ENCODE data around the gene SMAD4.
"Not testable (repeated sequence)": the region's sequence is repeated elsewhere in the genome, so short reads cannot be mapped to it uniquely, and the experiment has no call there.

Gene SMAD4

DNA sequence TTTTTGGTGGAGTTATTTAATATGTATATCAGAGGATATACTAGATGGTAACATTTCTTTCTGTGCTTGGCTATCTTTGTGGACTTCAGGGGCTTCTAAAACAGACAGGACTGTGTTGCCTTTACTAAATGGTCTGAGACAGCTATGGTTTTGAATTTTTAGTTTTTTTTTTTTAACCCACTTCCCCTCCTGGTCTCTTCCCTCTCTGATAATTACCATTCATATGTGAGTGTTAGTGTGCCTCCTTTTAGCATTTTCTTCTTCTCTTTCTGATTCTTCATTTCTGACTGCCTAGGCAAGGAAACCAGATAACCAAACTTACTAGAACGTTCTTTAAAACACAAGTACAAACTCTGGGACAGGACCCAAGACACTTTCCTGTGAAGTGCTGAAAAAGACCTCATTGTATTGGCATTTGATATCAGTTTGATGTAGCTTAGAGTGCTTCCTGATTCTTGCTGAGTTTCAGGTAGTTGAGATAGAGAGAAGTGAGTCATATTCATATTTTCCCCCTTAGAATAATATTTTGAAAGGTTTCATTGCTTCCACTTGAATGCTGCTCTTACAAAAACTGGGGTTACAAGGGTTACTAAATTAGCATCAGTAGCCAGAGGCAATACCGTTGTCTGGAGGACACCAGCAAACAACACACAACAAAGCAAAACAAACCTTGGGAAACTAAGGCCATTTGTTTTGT lies 52.7 kb downstream of the SMAD4 start:
- H3K27me3 ChIP-seq (ENCODE audit: control insufficient read depth in 2 of 2, insufficient read depth in 2 of 2, low read length in 2 of 2), result no peaks in the 10 kb centered on the region
- H3K9ac ChIP-seq (ENCODE audit: low read depth in 1 of 2, low read length in 2 of 2), result no peak overlapping the region
- no peaks in the 10 kb centered on the region for H3K9me3 ChIP-seq (ENCODE audit: control insufficient read depth in 2 of 2, low read length in 2 of 2)
- H3K4me1 ChIP-seq (ENCODE audit: control insufficient read depth in 2 of 2, insufficient read depth in 2 of 2, low read length in 2 of 2), result no peaks in the 10 kb centered on the region
- no peak overlapping the region for H3K4me3 ChIP-seq (ENCODE audit: low read length in 2 of 2)
- no peak overlapping the region for H3K27ac ChIP-seq (ENCODE audit: low read depth in 2 of 2, low read length in 2 of 2)
- H3K36me3 ChIP-seq (ENCODE audit: control insufficient read depth in 2 of 2, insufficient read depth in 2 of 2, low read length in 2 of 2), result peaks cover 41 to 44% of the 10 kb centered on the region in 2 donors

- no peaks in the 10 kb centered on the region for H3K4me1 ChIP-seq (ENCODE audit: control insufficient read depth in 2 of 2, insufficient read depth in 2 of 2, low read length in 2 of 2)
- no peak overlapping the region for H3K27ac ChIP-seq (ENCODE audit: low read depth in 2 of 2, low read length in 2 of 2)
- H3K36me3 ChIP-seq (ENCODE audit: control insufficient read depth in 2 of 2, insufficient read depth in 2 of 2, low read length in 2 of 2), result peaks cover 34 to 37% of the 10 kb centered on the region in 2 donors
Measured at GRCh38 chr18:51083398-51083797, 53.4 kb downstream of the SMAD4 start.

GRCh38 chr18:51088410-51088809 lies 58.4 kb downstream of the SMAD4 start:
- Histone ChIP-seq H3K4me3 (ENCODE audit: low read length in 2 of 2) (no peak overlapping the region), H3K27ac (ENCODE audit: low read depth in 2 of 2, low read length in 2 of 2) (no peak overlapping the region), H3K9me3 (ENCODE audit: control insufficient read depth in 2 of 2, low read length in 2 of 2) (no peaks in the 10 kb centered on the region), H3K9ac (ENCODE audit: low read depth in 1 of 2, low read length in 2 of 2) (no peak overlapping the region), H3K4me1 (ENCODE audit: control insufficient read depth in 2 of 2, insufficient read depth in 2 of 2, low read length in 2 of 2) (no peaks in the 10 kb centered on the region), H3K36me3 (ENCODE audit: control insufficient read depth in 2 of 2, insufficient read depth in 2 of 2, low read length in 2 of 2) (peaks cover 13 to 15% of the 10 kb centered on the region in 2 donors), H3K27me3 (ENCODE audit: control insufficient read depth in 2 of 2, insufficient read depth in 2 of 2, low read length in 2 of 2) (no peaks in the 10 kb centered on the region)

More at GRCh38 chr18:51083398-51083797, 53.4 kb downstream of the SMAD4 start:
- H3K9ac ChIP-seq (ENCODE audit: low read depth in 1 of 2, low read length in 2 of 2), result no peak overlapping the region
- no peaks in the 10 kb centered on the region for H3K27me3 ChIP-seq (ENCODE audit: control insufficient read depth in 2 of 2, insufficient read depth in 2 of 2, low read length in 2 of 2)
- no peaks in the 10 kb centered on the region for H3K9me3 ChIP-seq (ENCODE audit: control insufficient read depth in 2 of 2, low read length in 2 of 2)
- no peak overlapping the region for H3K4me3 ChIP-seq (ENCODE audit: low read length in 2 of 2)

DNA sequence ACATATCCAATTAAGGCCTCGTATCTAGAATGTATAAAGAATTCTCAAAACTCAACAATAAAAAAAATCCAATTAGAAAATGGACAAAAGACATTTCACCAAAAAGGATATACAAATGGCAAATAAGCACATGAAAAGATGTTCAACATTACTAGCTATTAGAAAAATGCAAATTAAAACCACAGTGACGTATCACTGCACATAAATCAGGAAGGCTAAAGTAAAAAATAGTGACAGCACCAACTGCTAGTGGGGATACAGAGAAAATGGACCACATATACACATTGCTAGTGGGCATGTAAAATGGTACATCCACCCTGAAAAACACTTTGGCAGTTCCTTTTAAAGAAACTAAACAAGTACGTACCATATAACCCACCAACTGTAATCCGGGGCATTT lies 59.7 kb downstream of the SMAD4 start:
- H3K27me3 ChIP-seq (ENCODE audit: control insufficient read depth in 2 of 2, insufficient read depth in 2 of 2, low read length in 2 of 2), result no peaks in the 10 kb centered on the region
- H3K4me1 ChIP-seq (ENCODE audit: control insufficient read depth in 2 of 2, insufficient read depth in 2 of 2, low read length in 2 of 2), result no peaks in the 10 kb centered on the region
- H3K27ac ChIP-seq (ENCODE audit: low read depth in 2 of 2, low read length in 2 of 2), result no peak overlapping the region
- no peak overlapping the region for H3K9ac ChIP-seq (ENCODE audit: low read depth in 1 of 2, low read length in 2 of 2)
- peaks cover 6 to 10% of the 10 kb centered on the region in 2 donors for H3K36me3 ChIP-seq (ENCODE audit: control insufficient read depth in 2 of 2, insufficient read depth in 2 of 2, low read length in 2 of 2)
- H3K9me3 ChIP-seq (ENCODE audit: control insufficient read depth in 2 of 2, low read length in 2 of 2), result no peaks in the 10 kb centered on the region
- no peak overlapping the region for H3K4me3 ChIP-seq (ENCODE audit: low read length in 2 of 2)

- Histone ChIP-seq H3K4me1 (ENCODE audit: control insufficient read depth in 2 of 2, insufficient read depth in 2 of 2, low read length in 2 of 2) (no peaks in the 10 kb centered on the region), H3K36me3 (ENCODE audit: control insufficient read depth in 2 of 2, insufficient read depth in 2 of 2, low read length in 2 of 2) (no peaks in the 10 kb centered on the region), H3K9ac (ENCODE audit: low read depth in 1 of 2, low read length in 2 of 2) (no peak overlapping the region), H3K9me3 (ENCODE audit: control insufficient read depth in 2 of 2, low read length in 2 of 2) (no peaks in the 10 kb centered on the region), H3K27ac (ENCODE audit: low read depth in 2 of 2, low read length in 2 of 2) (no peak overlapping the region), H3K4me3 (ENCODE audit: low read length in 2 of 2) (no peak overlapping the region), H3K27me3 (ENCODE audit: control insufficient read depth in 2 of 2, insufficient read depth in 2 of 2, low read length in 2 of 2) (no peaks in the 10 kb centered on the region)
Measured at GRCh38 chr18:51091270-51091669, 61.3 kb downstream of the SMAD4 start.

DNA sequence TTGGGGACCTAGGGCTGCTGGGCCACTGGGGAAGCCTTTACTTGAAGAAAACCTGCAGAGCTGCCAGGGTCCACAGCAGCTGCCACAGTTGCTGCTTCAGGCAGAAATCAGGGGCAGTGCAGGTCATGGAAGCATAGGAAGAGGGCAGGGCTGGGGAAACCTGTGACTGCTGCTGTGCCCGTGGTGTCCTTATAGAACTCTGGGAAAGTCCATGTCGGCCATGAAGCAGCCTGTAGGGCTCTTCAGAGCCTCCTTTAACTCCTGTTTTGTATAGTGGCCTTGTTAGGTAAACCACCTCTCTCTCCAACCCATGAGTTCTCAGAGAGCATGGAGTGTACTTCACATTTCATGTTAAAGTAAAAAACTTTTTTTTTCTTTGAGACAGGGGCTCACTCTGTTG lies 62.1 kb downstream of the SMAD4 start:
- Histone ChIP-seq H3K36me3 (ENCODE audit: control insufficient read depth in 2 of 2, insufficient read depth in 2 of 2, low read length in 2 of 2) (no peaks in the 10 kb centered on the region), H3K27me3 (ENCODE audit: control insufficient read depth in 2 of 2, insufficient read depth in 2 of 2, low read length in 2 of 2) (no peaks in the 10 kb centered on the region), H3K27ac (ENCODE audit: low read depth in 2 of 2, low read length in 2 of 2) (no peak overlapping the region), H3K9ac (ENCODE audit: low read depth in 1 of 2, low read length in 2 of 2) (no peak overlapping the region), H3K4me3 (ENCODE audit: low read length in 2 of 2) (no peak overlapping the region), H3K4me1 (ENCODE audit: control insufficient read depth in 2 of 2, insufficient read depth in 2 of 2, low read length in 2 of 2) (no peaks in the 10 kb centered on the region), H3K9me3 (ENCODE audit: control insufficient read depth in 2 of 2, low read length in 2 of 2) (no peaks in the 10 kb centered on the region)

- not testable (repeated sequence) for H3K9ac ChIP-seq (ENCODE audit: low read depth in 1 of 2, low read length in 2 of 2); H3K4me3 ChIP-seq (ENCODE audit: low read length in 2 of 2); H3K4me1 ChIP-seq (ENCODE audit: control insufficient read depth in 2 of 2, insufficient read depth in 2 of 2, low read length in 2 of 2); H3K27me3 ChIP-seq (ENCODE audit: control insufficient read depth in 2 of 2, insufficient read depth in 2 of 2, low read length in 2 of 2); H3K36me3 ChIP-seq (ENCODE audit: control insufficient read depth in 2 of 2, insufficient read depth in 2 of 2, low read length in 2 of 2); H3K27ac ChIP-seq (ENCODE audit: low read depth in 2 of 2, low read length in 2 of 2); H3K9me3 ChIP-seq (ENCODE audit: control insufficient read depth in 2 of 2, low read length in 2 of 2)
Measured at GRCh38 chr18:51092967-51093366, 63.0 kb downstream of the SMAD4 start.

GRCh38 chr18:51097021-51097822 lies 67.2 kb downstream of the SMAD4 start:
- no peak overlapping the region for H3K4me3 ChIP-seq (ENCODE audit: low read length in 2 of 2)
- no peaks in the 10 kb centered on the region for H3K4me1 ChIP-seq (ENCODE audit: control insufficient read depth in 2 of 2, insufficient read depth in 2 of 2, low read length in 2 of 2)
- H3K36me3 ChIP-seq (ENCODE audit: control insufficient read depth in 2 of 2, insufficient read depth in 2 of 2, low read length in 2 of 2), result no peaks in the 10 kb centered on the region
- no peak overlapping the region for H3K27ac ChIP-seq (ENCODE audit: low read depth in 2 of 2, low read length in 2 of 2)
- no peaks in the 10 kb centered on the region for H3K27me3 ChIP-seq (ENCODE audit: control insufficient read depth in 2 of 2, insufficient read depth in 2 of 2, low read length in 2 of 2)
- no peaks in the 10 kb centered on the region for H3K9me3 ChIP-seq (ENCODE audit: control insufficient read depth in 2 of 2, low read length in 2 of 2)
- no peak overlapping the region for H3K9ac ChIP-seq (ENCODE audit: low read depth in 1 of 2, low read length in 2 of 2)

DNA sequence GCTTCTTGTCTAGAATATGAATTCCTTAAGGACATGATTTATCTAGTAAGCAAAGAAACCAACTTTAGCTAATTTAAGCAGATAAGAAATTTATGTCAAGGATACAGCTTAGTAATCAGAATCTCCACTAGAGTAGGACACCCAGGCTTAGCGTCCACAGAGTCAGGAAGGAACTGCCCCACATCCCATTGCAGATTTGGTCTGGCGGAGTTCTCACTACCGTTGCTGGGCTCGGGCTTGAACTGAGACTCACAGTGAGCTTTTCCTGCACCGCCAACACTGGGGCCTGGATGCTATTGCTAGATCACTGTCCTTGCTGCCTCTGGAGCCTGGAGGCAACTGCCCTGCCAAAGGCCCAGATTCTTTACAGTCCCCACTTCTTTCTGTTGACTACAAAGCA lies 68.1 kb downstream of the SMAD4 start:
- no peaks in the 10 kb centered on the region for H3K9me3 ChIP-seq (ENCODE audit: control insufficient read depth in 2 of 2, low read length in 2 of 2)
- H3K9ac ChIP-seq (ENCODE audit: low read depth in 1 of 2, low read length in 2 of 2), result no peak overlapping the region
- no peaks in the 10 kb centered on the region for H3K4me1 ChIP-seq (ENCODE audit: control insufficient read depth in 2 of 2, insufficient read depth in 2 of 2, low read length in 2 of 2)
- H3K27me3 ChIP-seq (ENCODE audit: control insufficient read depth in 2 of 2, insufficient read depth in 2 of 2, low read length in 2 of 2), result no peaks in the 10 kb centered on the region
- no peak overlapping the region for H3K27ac ChIP-seq (ENCODE audit: low read depth in 2 of 2, low read length in 2 of 2)
- H3K36me3 ChIP-seq (ENCODE audit: control insufficient read depth in 2 of 2, insufficient read depth in 2 of 2, low read length in 2 of 2), result no peaks in the 10 kb centered on the region
- no peak overlapping the region for H3K4me3 ChIP-seq (ENCODE audit: low read length in 2 of 2)

DNA sequence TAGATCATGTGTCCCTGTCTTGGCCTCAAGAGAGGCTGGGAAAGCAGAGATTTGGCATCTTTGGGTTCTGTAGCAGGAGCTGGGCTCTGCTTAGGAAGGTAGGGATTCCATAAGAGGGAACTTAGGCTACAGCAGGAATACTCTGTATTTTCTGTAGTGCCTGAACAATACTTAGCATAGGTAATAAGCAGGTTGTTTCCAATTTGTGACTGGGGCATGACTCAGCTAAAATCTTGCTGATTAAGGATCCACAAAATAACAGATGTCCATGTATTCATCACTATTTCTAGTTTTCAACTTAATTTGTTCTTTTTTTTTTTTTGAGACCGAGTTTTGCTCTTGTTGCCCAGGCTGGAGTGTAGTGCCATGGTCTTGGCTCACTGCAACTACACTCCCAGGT lies 68.5 kb downstream of the SMAD4 start:
- Histone ChIP-seq H3K4me1 (ENCODE audit: control insufficient read depth in 2 of 2, insufficient read depth in 2 of 2, low read length in 2 of 2) (no peaks in the 10 kb centered on the region), H3K27ac (ENCODE audit: low read depth in 2 of 2, low read length in 2 of 2) (no peak overlapping the region), H3K9ac (ENCODE audit: low read depth in 1 of 2, low read length in 2 of 2) (no peak overlapping the region), H3K27me3 (ENCODE audit: control insufficient read depth in 2 of 2, insufficient read depth in 2 of 2, low read length in 2 of 2) (no peaks in the 10 kb centered on the region), H3K9me3 (ENCODE audit: control insufficient read depth in 2 of 2, low read length in 2 of 2) (no peaks in the 10 kb centered on the region), H3K36me3 (ENCODE audit: control insufficient read depth in 2 of 2, insufficient read depth in 2 of 2, low read length in 2 of 2) (no peaks in the 10 kb centered on the region), H3K4me3 (ENCODE audit: low read length in 2 of 2) (no peak overlapping the region)

All from mucosa of rectum (tissue), 2 donors.